ENCODE measurements around the gene PXN.
"Not testable (repeated sequence)": the region's sequence is repeated elsewhere in the genome, so short reads cannot be mapped to it uniquely, and the experiment has no call there.

The PXN gene

DNA sequence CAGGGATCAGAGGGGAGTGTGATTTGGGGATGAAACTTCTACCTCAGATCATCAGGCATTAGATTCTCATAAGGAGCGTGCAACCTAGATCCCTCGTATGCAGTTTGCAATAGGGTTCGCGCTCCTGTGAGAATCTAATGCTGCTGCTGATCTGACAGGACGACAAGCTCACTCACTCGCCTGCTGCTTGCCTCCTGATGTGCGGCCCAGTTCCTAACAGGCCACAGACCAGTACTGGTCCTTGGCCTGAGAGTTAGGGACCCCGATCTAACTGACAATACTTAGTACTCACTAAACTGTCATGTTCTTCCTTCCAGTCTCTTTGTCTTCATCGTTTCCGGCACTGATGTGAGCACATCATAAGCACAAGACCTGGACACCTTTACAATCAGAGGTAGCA, 59.3 kb downstream of the PXN start:
- DNase-seq (ENCODE audit: low spot score) = no peak
- ChIA-PET CTCF (no interaction called here), POLR2A (ENCODE audit: low non-redundant PET) (no interaction called here)
- TF ChIP-seq, protein P1, sequence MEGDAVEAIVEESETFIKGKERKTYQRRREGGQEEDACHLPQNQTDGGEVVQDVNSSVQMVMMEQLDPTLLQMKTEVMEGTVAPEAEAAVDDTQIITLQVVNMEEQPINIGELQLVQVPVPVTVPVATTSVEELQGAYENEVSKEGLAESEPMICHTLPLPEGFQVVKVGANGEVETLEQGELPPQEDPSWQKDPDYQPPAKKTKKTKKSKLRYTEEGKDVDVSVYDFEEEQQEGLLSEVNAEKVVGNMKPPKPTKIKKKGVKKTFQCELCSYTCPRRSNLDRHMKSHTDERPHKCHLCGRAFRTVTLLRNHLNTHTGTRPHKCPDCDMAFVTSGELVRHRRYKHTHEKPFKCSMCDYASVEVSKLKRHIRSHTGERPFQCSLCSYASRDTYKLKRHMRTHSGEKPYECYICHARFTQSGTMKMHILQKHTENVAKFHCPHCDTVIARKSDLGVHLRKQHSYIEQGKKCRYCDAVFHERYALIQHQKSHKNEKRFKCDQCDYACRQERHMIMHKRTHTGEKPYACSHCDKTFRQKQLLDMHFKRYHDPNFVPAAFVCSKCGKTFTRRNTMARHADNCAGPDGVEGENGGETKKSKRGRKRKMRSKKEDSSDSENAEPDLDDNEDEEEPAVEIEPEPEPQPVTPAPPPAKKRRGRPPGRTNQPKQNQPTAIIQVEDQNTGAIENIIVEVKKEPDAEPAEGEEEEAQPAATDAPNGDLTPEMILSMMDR (conservative IDR thresholded peaks at IDR 0.05; ENCODE audit: low read depth) = no peak
- no peak overlapping the region for H3K27ac ChIP-seq

DNA sequence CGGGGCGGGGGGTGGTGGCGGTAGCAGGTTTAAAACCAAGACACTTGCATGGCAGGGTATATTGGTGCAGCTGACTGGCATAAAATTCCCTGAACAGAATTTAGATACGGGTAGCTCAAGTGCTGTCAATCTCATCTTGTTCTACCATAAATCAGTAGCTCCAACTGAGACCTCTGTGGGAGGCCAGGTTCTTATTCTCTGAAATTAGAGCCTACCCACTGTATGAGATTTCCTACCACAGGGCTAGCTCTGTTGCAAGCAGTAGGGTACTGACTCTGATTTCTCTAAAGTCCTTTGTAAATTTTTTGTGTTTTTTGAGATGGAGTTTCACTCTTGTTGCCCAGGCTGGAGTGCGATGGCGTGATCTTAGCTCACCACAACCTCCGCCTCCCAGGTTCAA, 61.4 kb downstream of the PXN start:
- ChIA-PET CTCF (interaction anchor here (0.6 kb wide), 1 partner anchor 252 kb away, joined by 3 read pairs; no protein-coding TSS in a partner anchor), POLR2A (ENCODE audit: low non-redundant PET) (no interaction called here)

GRCh38 chr12:120200364-120200800, 65.1 kb downstream of the PXN start:
- H3K27ac ChIP-seq = peak overlapping the region; percentile 91
- TF ChIP-seq, protein P1 (conservative IDR thresholded peaks at IDR 0.05; ENCODE audit: low read depth) = no peak
- CTCF ChIA-PET = interaction anchor here (1.1 to 2.7 kb wide), 4 partner anchors 16 to 91 kb away, joined by 4 to 11 read pairs (median 5); partner anchors contain the start of gene RNU4-2
- no peak for DNase-seq (ENCODE audit: low spot score)
- POLR2A ChIA-PET (ENCODE audit: low non-redundant PET) = interaction anchor here (0.6 to 2.3 kb wide), 10 partner anchors 8 to 83 kb away, joined by 4 to 19 read pairs (median 8); partner anchors contain the start of genes PXN and RAB35

More for the DNA sequence above, 61.4 kb downstream of the PXN start:
- peak overlapping the region; percentile 31 for H3K27ac ChIP-seq
- TF ChIP-seq, protein P1 (conservative IDR thresholded peaks at IDR 0.05; ENCODE audit: low read depth) = no peak
- DNase-seq (ENCODE audit: low spot score) = no peak

DNA sequence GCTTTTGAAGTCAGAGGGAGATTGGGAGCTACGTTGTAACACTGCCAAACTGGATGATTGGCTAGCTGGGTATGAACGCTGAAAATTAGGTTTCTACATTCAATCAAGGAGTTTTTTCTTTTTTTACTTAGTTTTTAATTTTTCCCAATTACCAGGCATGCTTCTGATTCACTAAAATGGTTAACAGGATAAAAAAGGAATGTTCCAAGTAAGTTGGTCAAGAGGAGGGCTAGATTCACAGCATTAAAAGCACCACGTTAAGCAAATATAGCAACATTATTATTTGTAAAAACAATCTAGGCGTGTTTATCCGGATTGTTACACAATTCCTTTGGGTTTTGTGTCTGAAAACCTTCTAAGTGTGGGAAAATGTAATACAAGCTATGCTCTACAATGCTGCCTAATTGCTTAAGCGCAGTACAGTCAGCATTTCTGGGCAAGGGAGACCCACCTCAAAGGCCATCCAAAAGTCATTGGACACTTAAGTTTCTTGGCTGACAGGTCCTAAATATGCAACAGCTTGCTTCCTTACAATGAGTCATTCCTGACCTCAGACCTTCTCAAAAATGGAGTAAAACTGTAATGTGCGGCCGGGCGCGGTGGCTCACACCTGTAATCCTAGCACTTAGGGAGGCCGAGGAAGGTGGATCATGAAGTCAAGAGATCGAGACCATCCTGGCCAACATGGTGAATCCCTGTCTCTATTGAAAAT, 65.8 kb downstream of the PXN start:
- CTCF ChIA-PET = no interaction called here
- TF ChIP-seq, protein P1 (conservative IDR thresholded peaks at IDR 0.05; ENCODE audit: low read depth) = no peak
- POLR2A ChIA-PET (ENCODE audit: low non-redundant PET) = interaction anchor here (0.6 to 2.3 kb wide), 7 partner anchors 9 to 82 kb away, joined by 3 to 19 read pairs (median 7); no protein-coding TSS in a partner anchor
- peak overlapping the region; percentile 91 for H3K27ac ChIP-seq
- peak; percentile 35 for DNase-seq (ENCODE audit: low spot score)

GRCh38 chr12:120199025-120199424, 66.5 kb downstream of the PXN start:
- TF ChIP-seq, protein P1 (conservative IDR thresholded peaks at IDR 0.05; ENCODE audit: low read depth) = no peak
- POLR2A ChIA-PET (ENCODE audit: low non-redundant PET) = no interaction called here
- peak overlapping the region; percentile 77 for H3K27ac ChIP-seq
- CTCF ChIA-PET = no interaction called here
- no peak for DNase-seq (ENCODE audit: low spot score)

DNA sequence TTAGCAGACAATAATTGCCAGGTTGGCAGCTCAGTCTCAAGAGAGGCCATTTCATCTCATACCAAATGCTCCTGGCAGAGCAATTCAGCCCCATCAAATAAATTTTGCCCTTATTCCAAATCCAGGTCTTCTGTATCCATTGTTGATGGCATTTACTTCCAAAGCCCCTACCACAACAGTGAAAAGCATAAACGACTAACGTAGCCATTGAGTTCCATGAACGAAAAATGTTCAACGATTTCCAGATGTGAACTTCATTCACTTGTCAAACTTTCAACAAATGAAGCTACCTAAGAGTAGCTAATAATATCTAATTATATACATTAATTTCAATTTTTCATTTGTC, 68.0 kb downstream of the PXN start:
- DNase-seq (ENCODE audit: low spot score) = no peak
- TF ChIP-seq, protein P1 (conservative IDR thresholded peaks at IDR 0.05; ENCODE audit: low read depth) = no peak
- POLR2A ChIA-PET (ENCODE audit: low non-redundant PET) = no interaction called here
- H3K27ac ChIP-seq = peak overlapping the region; percentile 95
- CTCF ChIA-PET = interaction anchor here (0.6 kb wide), 1 partner anchor 70 kb away, joined by 3 read pairs; no protein-coding TSS in a partner anchor

GRCh38 chr12:120196817-120197541, 68.6 kb downstream of the PXN start:
- H3K27ac ChIP-seq = peak overlapping the region; percentile 95
- POLR2A ChIA-PET (ENCODE audit: low non-redundant PET) = not testable (repeated sequence)
- CTCF ChIA-PET = interaction anchor here (0.6 kb wide), 1 partner anchor 69 kb away, joined by 3 read pairs; no protein-coding TSS in a partner anchor

More at GRCh38 chr12:120196817-120197541, 68.6 kb downstream of the PXN start:
- not testable (repeated sequence) for DNase-seq (ENCODE audit: low spot score)

Data from RWPE1 (cell line).